ENCODE results near the gene NBL1. TPM values are rescaled to one million over a fixed set of nuclear protein-coding genes. Genes with fewer than 3 reads are reported as not detected.

Gene NBL1, protein sequence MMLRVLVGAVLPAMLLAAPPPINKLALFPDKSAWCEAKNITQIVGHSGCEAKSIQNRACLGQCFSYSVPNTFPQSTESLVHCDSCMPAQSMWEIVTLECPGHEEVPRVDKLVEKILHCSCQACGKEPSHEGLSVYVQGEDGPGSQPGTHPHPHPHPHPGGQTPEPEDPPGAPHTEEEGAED
- total RNA-seq = 103 and 185 TPM in 2 replicates

DNA sequence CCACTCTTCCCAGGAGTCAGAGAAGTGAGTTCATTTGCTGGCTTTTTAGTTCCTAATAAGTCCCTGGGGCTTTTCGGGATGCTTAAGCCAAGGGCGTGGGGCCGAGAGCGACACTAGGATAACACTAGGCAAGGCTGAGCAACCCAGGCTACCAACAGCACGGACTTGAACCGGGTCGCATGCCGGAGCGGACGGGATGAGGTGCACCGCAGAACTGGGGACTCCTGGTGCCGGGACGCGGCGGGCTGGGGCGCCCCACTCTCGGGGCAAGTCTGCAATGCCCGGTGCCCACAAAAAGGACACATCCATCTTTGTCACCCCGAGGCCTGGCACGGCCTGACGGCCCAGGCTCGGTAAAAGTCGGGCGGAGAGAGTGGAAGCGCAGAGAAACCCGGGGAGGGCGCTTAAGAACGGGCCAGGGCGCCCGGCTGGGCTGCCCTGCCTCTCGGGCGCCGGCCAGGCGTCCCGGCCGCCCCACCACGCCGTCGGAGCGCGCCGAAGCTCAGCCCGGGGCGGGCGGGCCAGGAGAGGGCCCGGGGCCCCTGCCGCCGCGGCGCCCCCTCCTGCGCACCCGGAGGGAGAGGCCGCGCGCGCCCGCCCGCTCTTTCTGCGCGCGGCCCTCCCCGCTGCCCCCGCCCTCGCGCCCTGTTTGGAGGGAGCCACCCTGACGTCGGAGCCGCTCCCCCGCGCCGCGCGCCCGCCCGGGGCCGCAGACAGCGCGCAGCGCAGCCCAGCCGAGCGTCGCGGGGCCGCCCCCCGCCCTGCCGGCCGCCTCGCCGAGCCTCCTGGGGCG, at the start of gene NBL1:
NBL1 (plus strand) TSS at position 710 of the 793 bp plus-strand sequence. CDS start 10,720 bp downstream, outside the sequence.

DNA sequence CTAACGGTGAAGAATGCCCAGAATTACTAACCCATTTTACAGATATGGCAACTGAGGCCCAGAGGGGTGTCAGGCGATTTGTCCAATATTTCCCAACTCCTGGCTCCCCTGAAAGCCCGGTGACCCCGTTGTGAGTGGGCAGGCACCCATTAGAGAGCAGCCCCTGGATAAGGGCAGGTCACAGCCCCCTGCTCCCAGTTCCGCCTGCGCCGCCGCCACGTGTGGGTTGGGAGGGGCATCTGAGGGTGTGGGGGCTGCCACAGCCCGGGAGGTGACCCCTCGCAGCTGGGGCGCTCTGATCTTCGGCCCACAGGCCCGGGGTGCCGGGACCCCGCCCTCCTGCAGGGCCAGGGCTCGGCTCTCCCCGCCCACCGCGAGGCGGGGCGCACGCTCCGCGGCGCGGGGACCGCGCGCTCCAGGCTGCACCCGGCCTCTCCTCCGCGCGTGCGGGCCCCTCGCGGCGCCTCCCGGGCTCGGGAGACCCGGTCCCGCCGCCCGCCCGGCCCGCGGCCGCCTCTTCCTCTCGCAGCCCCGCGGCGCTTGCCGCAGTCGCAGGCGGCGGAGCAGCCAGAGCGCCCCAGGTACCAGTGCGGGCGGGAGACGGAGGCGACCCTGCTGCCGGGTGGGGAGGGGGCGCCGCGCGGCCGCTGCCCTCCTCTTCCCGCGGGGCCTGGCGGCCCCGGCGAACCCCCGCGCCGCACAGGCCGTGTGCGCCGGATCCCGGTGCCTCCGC, 20.5 kb downstream of the NBL1 start, which contains the start of gene HTR6:
HTR6 (plus strand) TSS at position 423 of the 733 bp plus-strand sequence. CDS start 879 bp downstream, outside the sequence.

Other genes starting within 250 kb of the NBL1 start
- gene CAPZB, start 158.8 kb upstream of the NBL1 start, total RNA-seq = 121 and 130 TPM in 2 replicates
- gene HTR6, start 20.6 kb downstream of the NBL1 start, total RNA-seq = not detected in 2 replicates
- 8.8 and 15.0 TPM in 2 replicates for gene TMCO4, start 155.6 kb downstream of the NBL1 start, total RNA-seq
- gene RNF186, start 171.0 kb downstream of the NBL1 start, total RNA-seq = not detected in 2 replicates
- 2.6 and 3.9 TPM in 2 replicates for gene OTUD3, start 238.1 kb downstream of the NBL1 start, total RNA-seq

Measured in pericardium fibroblast (primary cell).